ENCODE results near the gene USP24. TPM values are rescaled to one million over a fixed set of nuclear protein-coding genes. Genes with fewer than 3 reads are reported as not detected.
"Not testable (repeated sequence)": the region's sequence is repeated elsewhere in the genome, so short reads cannot be mapped to it uniquely, and the experiment has no call there.

USP24 gene
- total and polyA plus RNA-seq, 10 of the 15 experiments (the other 5 are each of a cell fraction or from before 2014, with no cell fraction given), result 4.6 to 36.5 (median 25.3) TPM

- no peak for TF ChIP-seq MTA3 (IDR thresholded peaks at IDR 0.05; ENCODE audit: borderline replicate concordance, low read length)
Measured at GRCh38 chr1:55230659-55231058, 15.5 kb upstream of the USP24 start (continued).

DNA sequence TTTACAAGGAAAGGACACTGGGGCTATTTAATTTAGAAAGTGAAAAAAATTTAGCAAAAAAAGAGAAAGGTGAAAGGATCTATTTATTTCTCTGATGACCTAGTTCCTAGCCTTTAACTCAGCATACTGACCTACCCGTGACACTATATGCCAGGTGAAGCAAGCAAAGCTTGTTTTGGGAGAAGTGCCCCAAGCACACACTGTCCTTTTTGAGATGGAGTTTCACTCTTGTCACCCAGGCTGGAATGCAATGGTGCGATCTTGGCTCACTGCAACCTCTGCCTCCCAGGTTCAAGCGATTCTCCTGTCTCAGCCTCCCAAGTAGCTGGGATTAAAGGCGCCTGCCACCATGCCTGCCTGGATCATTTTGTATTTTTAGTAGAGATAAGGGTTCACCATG, 14.6 kb upstream of the USP24 start:
- RAD21 ChIA-PET (ENCODE audit: unreplicated experiment); H4K20me1 ChIP-seq (ENCODE audit: control insufficient read depth, insufficient read depth); H3K79me2 ChIP-seq (ENCODE audit: control insufficient read depth, insufficient read depth, low read length); H3K9ac ChIP-seq (ENCODE audit: control insufficient read depth, insufficient read depth, low read length); in situ Hi-C loops (cut with MboI); ATAC-seq; H3K9me3 ChIP-seq (replicated peaks; ENCODE audit: control insufficient read depth, insufficient read depth, low read length); BruUV-seq (replicated peaks); H2AFZ ChIP-seq (ENCODE audit: control insufficient read depth, low read depth, low read length); H3K4me2 ChIP-seq (ENCODE audit: control insufficient read depth, insufficient read depth); H3K27me3 ChIP-seq (replicated peaks in 1 of 2; ENCODE audit: control insufficient read depth in 2 of 2, insufficient read depth in 2 of 2, low read length in 1 of 2); H3K4me1 ChIP-seq (ENCODE audit: control insufficient read depth, insufficient read depth, low read length); H3K36me3 ChIP-seq (ENCODE audit: control insufficient read depth in 2 of 2, insufficient read depth in 2 of 2, low read length in 1 of 2); H3K4me3 ChIP-seq; DNase-seq (ENCODE audit: low read depth, low spot score); H3K27ac ChIP-seq (ENCODE audit: control insufficient read depth, insufficient read depth); intact Hi-C loops (cut with micrococcal nuclease; ENCODE audit: unreplicated experiment); FAIRE-seq: not testable (repeated sequence)
- ChIA-PET SMC1A (ENCODE audit: uncharacterized antibody, unreplicated experiment) (interaction anchor here (0.8 kb wide), 1 partner anchor 14 kb away, joined by 3 read pairs; no protein-coding TSS in a partner anchor), CTCF (interaction anchor here (1.3 to 1.6 kb wide), 3 partner anchors 9 to 86 kb away, joined by 3 read pairs; no protein-coding TSS in a partner anchor), POLR2A (interaction anchor here (1.4 kb wide), 1 partner anchor 21 kb away, joined by 4 read pairs; no protein-coding TSS in a partner anchor)
- 78% methylated on average over 4 of the region's 4 CpGs for WGBS (ENCODE audit: insufficient coverage, insufficient replicate concordance, low lambda C conversion rate, missing lambda C conversion rate)

GRCh38 chr1:55225228-55225627, 10.1 kb upstream of the USP24 start:
- in situ Hi-C loops (cut with MboI), result no loop called here
- ChIA-PET POLR2A (no interaction called here), SMC1A (ENCODE audit: uncharacterized antibody, unreplicated experiment) (no interaction called here), CTCF (interaction anchor here (0.5 to 1.4 kb wide), 2 partner anchors 10 to 11 kb away, joined by 3 to 5 read pairs; no protein-coding TSS in a partner anchor), RAD21 (ENCODE audit: unreplicated experiment) (interaction anchor here (1.6 kb wide), 1 partner anchor 53 kb away, joined by 3 read pairs; no protein-coding TSS in a partner anchor)
- H4K20me1 ChIP-seq (ENCODE audit: control insufficient read depth, insufficient read depth), result no peaks in the 10 kb centered on the region
- H3K27me3 ChIP-seq (replicated peaks in 1 of 2; ENCODE audit: control insufficient read depth in 2 of 2, insufficient read depth in 2 of 2, low read length in 1 of 2), result no peaks in the 10 kb centered on the region; a peak in 1 of 4 replicates
- 94% methylated on average over 1 of the region's 1 CpG for WGBS (ENCODE audit: insufficient coverage, insufficient replicate concordance, low lambda C conversion rate, missing lambda C conversion rate)
- H3K4me1 ChIP-seq (ENCODE audit: control insufficient read depth, insufficient read depth, low read length), result no peaks in the 10 kb centered on the region
- no peak overlapping the region for H3K27ac ChIP-seq (ENCODE audit: control insufficient read depth, insufficient read depth)
- intact Hi-C loops (cut with micrococcal nuclease; ENCODE audit: unreplicated experiment), result no loop called here
- FAIRE-seq, result no peak
- H2AFZ ChIP-seq (ENCODE audit: control insufficient read depth, low read depth, low read length), result no peak overlapping the region
- H3K9ac ChIP-seq (ENCODE audit: control insufficient read depth, insufficient read depth, low read length), result no peak overlapping the region
- no peaks in the 10 kb centered on the region for H3K79me2 ChIP-seq (ENCODE audit: control insufficient read depth, insufficient read depth, low read length)
- no peak for DNase-seq (ENCODE audit: low read depth, low spot score)
- no peak for ATAC-seq
- no peaks in the 10 kb centered on the region for H3K36me3 ChIP-seq (ENCODE audit: control insufficient read depth in 2 of 2, insufficient read depth in 2 of 2, low read length in 1 of 2)
- no peaks in the 10 kb centered on the region for H3K9me3 ChIP-seq (replicated peaks; ENCODE audit: control insufficient read depth, insufficient read depth, low read length)
- no peak overlapping the region for H3K4me3 ChIP-seq
- BruUV-seq (replicated peaks), result no TSS peak
- H3K4me2 ChIP-seq (ENCODE audit: control insufficient read depth, insufficient read depth), result no peak overlapping the region
- no peak for TF ChIP-seq ZNF384 (IDR thresholded peaks at IDR 0.05; ENCODE audit: borderline replicate concordance, low read depth, low read length)
- no peak for TF ChIP-seq CBX3 (IDR thresholded peaks at IDR 0.05; ENCODE audit: borderline replicate concordance, low read depth)
- TF ChIP-seq EGR1 (IDR thresholded peaks at IDR 0.05; ENCODE audit: borderline replicate concordance in 1 of 2, low read depth in 2 of 2, low read length in 2 of 2), result no peak
- TF ChIP-seq, protein P1, sequence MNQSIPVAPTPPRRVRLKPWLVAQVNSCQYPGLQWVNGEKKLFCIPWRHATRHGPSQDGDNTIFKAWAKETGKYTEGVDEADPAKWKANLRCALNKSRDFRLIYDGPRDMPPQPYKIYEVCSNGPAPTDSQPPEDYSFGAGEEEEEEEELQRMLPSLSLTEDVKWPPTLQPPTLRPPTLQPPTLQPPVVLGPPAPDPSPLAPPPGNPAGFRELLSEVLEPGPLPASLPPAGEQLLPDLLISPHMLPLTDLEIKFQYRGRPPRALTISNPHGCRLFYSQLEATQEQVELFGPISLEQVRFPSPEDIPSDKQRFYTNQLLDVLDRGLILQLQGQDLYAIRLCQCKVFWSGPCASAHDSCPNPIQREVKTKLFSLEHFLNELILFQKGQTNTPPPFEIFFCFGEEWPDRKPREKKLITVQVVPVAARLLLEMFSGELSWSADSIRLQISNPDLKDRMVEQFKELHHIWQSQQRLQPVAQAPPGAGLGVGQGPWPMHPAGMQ (IDR thresholded peaks at IDR 0.05; ENCODE audit: borderline replicate concordance), result no peak
- no peak for TF ChIP-seq GATAD2B (conservative IDR thresholded peaks at IDR 0.05; ENCODE audit: low read depth)
- TF ChIP-seq DPF2 (IDR thresholded peaks at IDR 0.05), result no peak
- TF ChIP-seq IKZF1 (conservative IDR thresholded peaks at IDR 0.05), result no peak
- no peak for TF ChIP-seq ZZZ3 (IDR thresholded peaks at IDR 0.05; ENCODE audit: control insufficient read depth, insufficient read length, low read depth)
- TF ChIP-seq NFXL1 (IDR thresholded peaks at IDR 0.05; ENCODE audit: borderline replicate concordance), result no peak
- no peak for TF ChIP-seq CEBPB (IDR thresholded peaks at IDR 0.05; ENCODE audit: borderline replicate concordance in 1 of 2, low read depth in 2 of 2, low read length in 2 of 2)
- TF ChIP-seq KDM1A (IDR thresholded peaks at IDR 0.05; ENCODE audit: borderline replicate concordance), result no peak
- TF ChIP-seq JUND (IDR thresholded peaks at IDR 0.05; ENCODE audit: low read depth, low read length), result no peak
- TF ChIP-seq SREBF2 (IDR thresholded peaks at IDR 0.05; ENCODE audit: low read length), result no peak
- TF ChIP-seq SPI1 (IDR thresholded peaks at IDR 0.05; ENCODE audit: borderline replicate concordance, insufficient read depth, low read depth, low read length), result no peak
- TF ChIP-seq SIX5 (IDR thresholded peaks at IDR 0.05; ENCODE audit: low read depth, low read length, severe bottlenecking), result no peak

Data from GM12878 (cell line).